OCI-LY1 (cell line): ENCODE data around the gene SQOR.

Source experiments
- H2AFZ ChIP-seq: fragments of 200-600 bp; sonication (generic), shearing (Covaris generic); 2 replicates; pipeline ENCODE4 v1.6.0; 2014; ENCODE audit warnings: antibody characterized with exemption, mild to moderate bottlenecking, low read length
- H3F3A ChIP-seq: fragments of 200-600 bp; sonication (generic), shearing (Covaris generic); 2 replicates; pipeline ENCODE4 v1.6.0; 2014; ENCODE audit warnings: mild to moderate bottlenecking, antibody characterized with exemption, low read length, moderate library complexity; ENCODE audit not compliant: insufficient read depth
- H3K27ac ChIP-seq: fragments of 200-600 bp; sonication (generic); 2 replicates; pipeline ENCODE4 v1.5.1; 2014; ENCODE audit warnings: low read length, mixed run types, mild to moderate bottlenecking, low read depth; ENCODE audit not compliant: poor library complexity, severe bottlenecking
- H3K27me3 ChIP-seq: fragments of 200-600 bp; sonication (generic); 2 replicates; pipeline ENCODE4 v1.6.0; 2014; ENCODE audit warnings: antibody characterized with exemption, mild to moderate bottlenecking, low read length, moderate library complexity; ENCODE audit not compliant: insufficient read depth
- H3K36me3 ChIP-seq: fragments of 200-600 bp; sonication (generic); 2 replicates; pipeline ENCODE4 v1.6.1; 2014; ENCODE audit warnings: mild to moderate bottlenecking, antibody characterized with exemption, low read length, moderate library complexity, mixed read lengths; ENCODE audit not compliant: insufficient read depth
- H3K4me1 ChIP-seq: fragments of 200-600 bp; sonication (generic); 2 replicates; pipeline ENCODE4 v1.5.1; 2014; ENCODE audit warnings: mild to moderate bottlenecking, low read length, moderate library complexity; ENCODE audit not compliant: insufficient read depth, severe bottlenecking
- H3K4me2 ChIP-seq: fragments of 200-600 bp; sonication (generic), shearing (Covaris generic); 2 replicates; pipeline ENCODE4 v1.6.1; 2014; ENCODE audit warnings: low read length
- H3K4me3 ChIP-seq: fragments of 200-600 bp; sonication (generic); 2 replicates; pipeline ENCODE4 v1.5.1; 2014; ENCODE audit warnings: low read length, low read depth, mild to moderate bottlenecking, mixed read lengths; ENCODE audit not compliant: poor library complexity, severe bottlenecking
- H3K79me2 ChIP-seq: fragments of 200-600 bp; shearing (Covaris generic); 2 replicates; pipeline ENCODE4 v1.6.1; 2016; ENCODE audit warnings: mixed run types, low read length, mixed read lengths; ENCODE audit not compliant: insufficient read depth
- H3K9ac ChIP-seq: fragments of 200-600 bp; sonication (generic), shearing (Covaris generic); 2 replicates; pipeline ENCODE4 v1.6.1; 2014; ENCODE audit warnings: mild to moderate bottlenecking, low read length, mixed read lengths
- H3K9me2 ChIP-seq: fragments of 200-600 bp; sonication (generic), shearing (Covaris generic); 2 replicates; pipeline ENCODE4 v1.6.1; 2014; ENCODE audit warnings: low read depth, mild to moderate bottlenecking, low read length, mixed read lengths
- H3K9me3 ChIP-seq: fragments of 200-600 bp; shearing (Covaris generic); 2 replicates; pipeline ENCODE4 v1.6.1; 2014; ENCODE audit warnings: low read length, mixed read lengths
- H4K20me1 ChIP-seq: fragments of 200-600 bp; sonication (generic), shearing (Covaris generic); 2 replicates; pipeline ENCODE4 v1.6.0; 2016; ENCODE audit warnings: mild to moderate bottlenecking, low read length; ENCODE audit not compliant: insufficient read depth
- EZH2 ChIP-seq: fragments of 200-600 bp; sonication (generic), shearing (Covaris generic); IDR thresholded peaks from 2 replicates; pipeline ENCODE4 v1.8.0; 2017; ENCODE audit warnings: borderline replicate concordance, mixed run types, mild to moderate bottlenecking, antibody characterized with exemption, low read length, moderate library complexity, mixed read lengths
- TF ChIP-seq, protein P1 (sequence below): fragments of 200-600 bp; sonication (generic), shearing (Covaris generic); IDR thresholded peaks from 2 replicates; pipeline ENCODE4 v1.5.1; 2017; ENCODE audit warnings: mild to moderate bottlenecking, antibody characterized with exemption, low read length, moderate library complexity, mixed read lengths

SQOR gene

DNA sequence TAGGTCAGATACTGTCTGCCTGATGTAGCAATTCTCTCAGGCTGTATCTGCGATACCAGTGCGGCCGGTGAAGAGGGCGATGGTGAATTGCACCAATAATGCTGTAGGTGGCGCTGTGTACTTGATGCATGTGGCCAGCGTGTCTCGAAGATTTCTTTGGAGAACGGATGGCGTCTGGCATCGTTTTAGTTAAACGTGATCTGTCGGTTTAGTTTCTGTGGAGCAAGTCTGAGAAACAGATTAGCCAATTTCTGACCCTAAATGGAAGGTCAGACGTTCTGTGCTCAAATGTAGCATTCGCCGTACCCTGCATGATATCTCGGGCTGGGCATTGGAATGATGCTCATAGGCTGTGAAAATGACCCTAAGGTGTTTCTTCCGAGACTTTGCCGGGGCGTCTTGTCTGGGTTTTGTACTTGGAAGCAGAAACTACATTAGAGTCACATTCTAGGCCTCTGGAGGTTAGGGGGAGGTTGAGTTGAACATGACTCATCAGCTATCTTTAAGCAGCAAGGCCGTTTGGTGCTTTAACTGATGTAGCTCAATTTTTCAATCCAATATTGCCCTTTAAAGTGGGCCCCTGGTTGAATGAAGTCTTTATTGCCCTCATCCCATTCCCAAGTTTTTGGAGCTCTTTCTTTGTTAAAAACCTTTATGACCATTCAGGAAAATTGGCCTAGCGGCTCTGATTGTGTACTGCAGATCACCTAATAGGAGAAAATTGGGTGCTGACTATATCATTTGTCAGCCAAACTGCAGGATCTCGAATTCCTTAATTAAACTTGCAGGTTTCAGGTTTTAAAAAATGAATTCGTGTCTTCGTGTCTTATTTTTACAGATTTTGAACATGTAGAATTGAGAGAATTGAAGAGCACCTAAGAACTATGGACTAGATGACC lies 80.0 kb downstream of the SQOR start:
- Histone ChIP-seq H2AFZ (no peak overlapping the region), H4K20me1 (no peaks in the 10 kb centered on the region), H3K9me2 (no peaks in the 10 kb centered on the region), H3K4me1 (no peaks in the 10 kb centered on the region), H3K9me3 (no peaks in the 10 kb centered on the region), H3K79me2 (no peaks in the 10 kb centered on the region), H3K9ac (no peak overlapping the region), H3K27ac (no peak overlapping the region), H3K27me3 (no peaks in the 10 kb centered on the region), H3K36me3 (no peaks in the 10 kb centered on the region), H3K4me3 (no peak overlapping the region), H3K4me2 (no peak overlapping the region), H3F3A (no peaks in the 10 kb centered on the region)
- TF ChIP-seq, protein P1, sequence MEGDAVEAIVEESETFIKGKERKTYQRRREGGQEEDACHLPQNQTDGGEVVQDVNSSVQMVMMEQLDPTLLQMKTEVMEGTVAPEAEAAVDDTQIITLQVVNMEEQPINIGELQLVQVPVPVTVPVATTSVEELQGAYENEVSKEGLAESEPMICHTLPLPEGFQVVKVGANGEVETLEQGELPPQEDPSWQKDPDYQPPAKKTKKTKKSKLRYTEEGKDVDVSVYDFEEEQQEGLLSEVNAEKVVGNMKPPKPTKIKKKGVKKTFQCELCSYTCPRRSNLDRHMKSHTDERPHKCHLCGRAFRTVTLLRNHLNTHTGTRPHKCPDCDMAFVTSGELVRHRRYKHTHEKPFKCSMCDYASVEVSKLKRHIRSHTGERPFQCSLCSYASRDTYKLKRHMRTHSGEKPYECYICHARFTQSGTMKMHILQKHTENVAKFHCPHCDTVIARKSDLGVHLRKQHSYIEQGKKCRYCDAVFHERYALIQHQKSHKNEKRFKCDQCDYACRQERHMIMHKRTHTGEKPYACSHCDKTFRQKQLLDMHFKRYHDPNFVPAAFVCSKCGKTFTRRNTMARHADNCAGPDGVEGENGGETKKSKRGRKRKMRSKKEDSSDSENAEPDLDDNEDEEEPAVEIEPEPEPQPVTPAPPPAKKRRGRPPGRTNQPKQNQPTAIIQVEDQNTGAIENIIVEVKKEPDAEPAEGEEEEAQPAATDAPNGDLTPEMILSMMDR, result peak; percentile 88
- TF ChIP-seq EZH2, result no peak

DNA sequence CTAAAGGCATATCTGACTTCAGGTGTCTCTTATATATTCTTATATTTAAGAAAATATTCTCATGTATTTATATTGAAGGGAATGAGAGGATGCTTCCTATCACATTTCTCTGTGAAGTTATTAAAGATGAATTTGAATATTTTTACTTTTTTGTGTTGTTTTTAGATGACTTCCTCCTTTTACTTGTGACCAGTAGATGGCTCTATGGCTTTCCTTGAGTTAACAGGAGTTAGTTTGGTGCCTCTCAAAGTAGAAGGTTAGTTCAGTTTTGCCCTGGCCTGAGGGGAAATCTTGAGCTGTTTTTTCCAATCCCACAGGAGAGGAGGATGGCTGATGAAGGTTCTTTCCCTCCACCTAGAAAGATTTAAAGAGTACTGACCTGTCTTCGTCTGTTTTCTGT lies 80.7 kb downstream of the SQOR start:
- Histone ChIP-seq H3K4me2 (no peak overlapping the region), H3K27ac (no peak overlapping the region), H3K9me3 (no peaks in the 10 kb centered on the region), H3K4me3 (no peak overlapping the region), H3K36me3 (no peaks in the 10 kb centered on the region), H3K9me2 (no peaks in the 10 kb centered on the region), H3K4me1 (no peaks in the 10 kb centered on the region), H3K27me3 (no peaks in the 10 kb centered on the region), H2AFZ (no peak overlapping the region), H4K20me1 (no peaks in the 10 kb centered on the region), H3K9ac (no peak overlapping the region), H3F3A (no peaks in the 10 kb centered on the region), H3K79me2 (no peaks in the 10 kb centered on the region)
- TF ChIP-seq EZH2, result no peak
- TF ChIP-seq, protein P1, result peak; percentile 31

DNA sequence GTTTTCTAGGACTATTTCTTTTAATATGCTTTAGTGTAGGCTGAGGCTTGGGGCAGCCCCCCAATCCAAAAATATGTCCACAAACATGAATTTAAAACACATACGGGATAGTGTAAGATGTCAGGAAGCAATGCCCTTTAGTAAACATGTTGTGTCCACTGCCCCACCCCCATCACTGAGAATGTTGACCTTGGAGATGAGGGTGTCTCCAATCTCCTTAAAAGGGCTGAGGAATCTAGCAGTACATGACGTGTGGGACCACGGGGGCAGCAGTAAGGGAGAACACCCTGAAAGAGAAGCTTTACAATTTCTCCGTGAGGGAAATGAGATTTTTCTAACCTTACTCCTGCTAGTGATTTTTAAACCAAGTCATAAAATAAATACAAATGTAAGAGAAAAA lies 84.7 kb downstream of the SQOR start:
- Histone ChIP-seq H3F3A (no peaks in the 10 kb centered on the region), H3K27me3 (no peaks in the 10 kb centered on the region), H3K9me3 (no peaks in the 10 kb centered on the region), H3K9ac (no peak overlapping the region), H3K4me2 (no peak overlapping the region), H3K9me2 (no peaks in the 10 kb centered on the region), H3K4me3 (no peak overlapping the region), H3K27ac (no peak overlapping the region), H3K79me2 (no peaks in the 10 kb centered on the region), H2AFZ (no peak overlapping the region), H3K4me1 (no peaks in the 10 kb centered on the region), H4K20me1 (no peaks in the 10 kb centered on the region), H3K36me3 (no peaks in the 10 kb centered on the region)
- TF ChIP-seq, protein P1, result no peak
- no peak for TF ChIP-seq EZH2
